Measurements from ENCODE around the gene BCAS1. TPM values are rescaled to one million over a fixed set of nuclear protein-coding genes. Genes with fewer than 3 reads are reported as not detected.
A peak's percentile ranks its signal among the peaks of the same experiment; 100 is the strongest.

BCAS1 gene
- total RNA-seq, 1 experiment from 2014 or later: not detected

DNA sequence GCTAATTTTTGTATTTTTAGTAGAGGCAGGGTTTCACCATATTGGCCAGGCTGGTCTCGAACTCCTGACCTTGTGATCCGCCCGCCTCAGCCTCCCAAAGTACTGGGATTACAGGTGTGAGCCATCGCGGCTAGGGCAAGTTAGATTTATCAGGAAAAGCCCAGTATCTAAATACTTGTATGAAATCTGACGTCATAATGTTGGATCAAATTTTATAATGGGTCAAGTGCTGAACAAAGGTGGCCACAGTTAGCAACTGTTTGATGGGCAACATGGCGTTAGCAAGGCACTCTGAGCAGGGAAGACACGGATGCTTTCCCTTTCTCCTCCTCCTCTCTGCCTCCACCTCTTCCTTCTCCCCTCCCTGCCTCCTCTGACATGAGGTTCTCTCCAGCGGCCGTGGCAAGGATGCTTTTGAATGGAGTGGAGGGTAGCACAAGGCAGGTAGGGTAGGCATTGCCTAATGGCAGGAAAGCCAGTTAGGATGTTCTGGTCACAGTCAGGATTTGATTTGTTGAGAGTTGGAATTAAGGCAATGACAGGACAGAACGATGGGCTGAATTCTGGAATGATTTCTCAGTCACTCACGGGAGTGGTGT, 149.6 kb downstream of the BCAS1 start:
- in situ Hi-C loops (cut with HindIII; ENCODE audit: low pct_unique_long_range_greater_than_20kb, low sequenced_read_pairs): loop anchor here (25.0 kb wide), 1 partner anchor 158 kb away; no protein-coding TSS in a partner anchor

DNA sequence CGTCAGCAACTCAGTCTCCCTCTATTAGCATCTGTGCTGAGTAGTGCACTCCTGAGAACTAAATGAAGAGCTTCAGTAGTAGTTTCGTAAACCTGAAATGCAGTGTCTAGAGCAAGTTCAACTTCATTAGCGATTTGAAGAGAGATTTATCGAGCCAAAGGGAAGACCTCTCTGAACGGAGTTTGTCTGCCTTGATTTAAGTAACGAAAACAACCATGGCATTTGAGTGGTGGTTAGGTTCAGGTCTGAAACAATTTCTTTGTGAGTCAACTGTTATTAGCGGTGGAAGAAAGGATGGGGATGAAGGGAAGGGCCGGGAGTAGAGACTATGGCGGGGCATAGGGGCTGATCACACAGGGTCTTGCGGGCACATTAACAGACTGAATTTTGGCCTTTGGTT, 150.5 kb downstream of the BCAS1 start:
- in situ Hi-C loops (cut with HindIII; ENCODE audit: low pct_unique_long_range_greater_than_20kb, low sequenced_read_pairs): loop anchor here (25.0 kb wide), 1 partner anchor 158 kb away; no protein-coding TSS in a partner anchor

More for the DNA sequence above, 149.6 kb downstream of the BCAS1 start:
- no peak for DNase-seq (ENCODE audit: low read depth, low spot score)

DNA sequence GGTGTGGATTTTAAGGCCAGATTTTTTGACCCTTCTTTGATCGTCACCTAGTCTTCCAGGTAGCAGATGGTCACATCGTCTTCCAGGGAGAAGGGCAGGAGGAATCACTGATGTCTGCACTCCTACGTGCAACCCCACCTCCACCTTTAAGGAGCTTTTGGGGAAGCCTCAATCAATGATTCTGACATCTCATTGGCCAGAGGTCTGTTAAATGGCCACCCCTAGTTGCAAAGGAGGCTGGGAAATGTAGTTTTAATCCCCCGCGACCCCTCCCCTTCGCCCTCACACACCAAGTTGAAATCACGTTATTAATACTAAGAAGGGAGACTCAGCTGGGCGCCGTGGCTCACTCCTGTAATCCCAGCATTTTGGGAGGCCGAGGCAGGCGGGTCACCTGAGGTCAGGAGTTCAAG, 151.4 kb downstream of the BCAS1 start:
- peak; percentile 42 for DNase-seq (ENCODE audit: low read depth, low spot score)

More for the DNA sequence above, 150.5 kb downstream of the BCAS1 start:
- DNase-seq (ENCODE audit: low read depth, low spot score): no peak

DNA sequence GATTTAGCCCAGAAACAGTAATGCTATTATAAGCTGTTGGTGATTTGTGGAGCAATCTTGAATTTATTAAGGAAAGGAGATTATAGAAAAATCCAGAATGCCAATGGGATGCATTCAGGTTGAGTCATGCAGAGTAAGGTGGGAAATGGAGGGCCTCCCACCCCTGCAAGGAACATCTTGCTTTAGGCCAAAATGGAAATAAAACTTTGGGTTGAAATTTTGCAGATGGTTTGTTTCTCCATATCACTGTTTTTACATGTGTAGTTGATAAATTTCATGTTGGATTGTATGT, 152.4 kb downstream of the BCAS1 start:
- in situ Hi-C loops (cut with HindIII; ENCODE audit: low pct_unique_long_range_greater_than_20kb, low sequenced_read_pairs): loop anchor here (25.0 kb wide), 1 partner anchor 156 kb away; no protein-coding TSS in a partner anchor
- no peak for DNase-seq (ENCODE audit: low read depth, low spot score)

More for the DNA sequence above, 151.4 kb downstream of the BCAS1 start:
- in situ Hi-C loops (cut with HindIII; ENCODE audit: low pct_unique_long_range_greater_than_20kb, low sequenced_read_pairs): loop anchor here (25.0 kb wide), 1 partner anchor 157 kb away; no protein-coding TSS in a partner anchor

DNA sequence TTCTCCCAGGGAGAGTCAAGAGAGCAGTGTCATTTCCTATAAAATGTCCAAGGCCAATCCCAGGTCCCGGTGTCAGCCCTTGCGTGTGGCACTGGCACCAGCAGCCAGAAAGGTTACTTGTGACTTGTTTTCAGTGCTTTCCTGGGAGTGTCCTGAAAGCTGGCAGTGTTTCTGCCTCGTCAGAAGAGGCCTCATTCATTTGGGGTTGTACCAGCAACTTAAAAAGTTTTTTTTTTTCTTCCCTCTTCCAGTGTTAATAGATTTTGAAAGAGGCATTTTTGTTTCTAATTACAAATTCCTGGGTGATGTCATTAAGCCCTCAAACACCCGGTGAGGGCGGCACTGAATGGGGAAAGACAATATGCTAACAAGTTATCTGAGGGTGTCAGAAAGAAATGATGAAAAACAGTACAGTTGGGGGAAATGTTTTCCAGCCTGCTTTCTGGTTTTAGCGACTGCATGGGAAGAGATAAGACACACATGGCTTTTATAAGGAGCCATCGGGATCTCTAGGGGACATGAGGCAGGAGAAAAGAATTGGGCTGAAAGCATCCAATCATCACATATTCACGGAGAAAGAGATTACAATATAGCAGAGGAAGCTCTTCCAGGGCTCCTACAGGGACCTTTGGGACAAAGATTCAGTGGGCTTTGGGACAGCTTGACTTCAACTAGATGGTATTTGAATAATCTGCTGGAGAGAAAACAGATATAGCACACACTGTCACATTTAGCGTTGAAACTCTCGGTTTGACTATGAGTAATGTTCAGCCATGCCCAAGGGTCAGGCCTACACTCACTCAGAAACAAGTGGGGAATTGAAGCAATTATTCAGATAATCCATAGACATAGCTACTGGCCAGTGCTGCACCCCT, 153.0 kb downstream of the BCAS1 start:
- in situ Hi-C loops (cut with HindIII; ENCODE audit: low pct_unique_long_range_greater_than_20kb, low sequenced_read_pairs): loop anchor here (25.0 kb wide), 1 partner anchor 155 kb away; no protein-coding TSS in a partner anchor
- peak; percentile 25 for DNase-seq (ENCODE audit: low read depth, low spot score)

DNA sequence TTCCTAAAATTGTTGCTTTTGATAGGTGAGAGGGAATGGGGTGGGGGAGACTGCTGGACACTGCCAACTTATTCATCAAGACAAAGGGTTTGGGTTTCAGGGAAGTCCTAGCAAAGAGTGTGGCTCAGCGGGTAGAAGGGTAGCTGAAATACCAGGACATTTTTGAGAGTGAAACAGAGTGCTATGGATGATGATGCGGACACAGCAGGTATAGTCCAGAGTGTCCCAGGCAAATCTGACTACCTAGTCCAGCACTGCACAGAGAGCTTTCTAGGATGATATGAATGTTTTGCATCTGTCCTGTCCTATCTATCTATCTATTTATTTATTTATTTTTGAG, 154.3 kb downstream of the BCAS1 start:
- DNase-seq (ENCODE audit: low read depth, low spot score): no peak
- in situ Hi-C loops (cut with HindIII; ENCODE audit: low pct_unique_long_range_greater_than_20kb, low sequenced_read_pairs): loop anchor here (25.0 kb wide), 1 partner anchor 154 kb away; no protein-coding TSS in a partner anchor

DNA sequence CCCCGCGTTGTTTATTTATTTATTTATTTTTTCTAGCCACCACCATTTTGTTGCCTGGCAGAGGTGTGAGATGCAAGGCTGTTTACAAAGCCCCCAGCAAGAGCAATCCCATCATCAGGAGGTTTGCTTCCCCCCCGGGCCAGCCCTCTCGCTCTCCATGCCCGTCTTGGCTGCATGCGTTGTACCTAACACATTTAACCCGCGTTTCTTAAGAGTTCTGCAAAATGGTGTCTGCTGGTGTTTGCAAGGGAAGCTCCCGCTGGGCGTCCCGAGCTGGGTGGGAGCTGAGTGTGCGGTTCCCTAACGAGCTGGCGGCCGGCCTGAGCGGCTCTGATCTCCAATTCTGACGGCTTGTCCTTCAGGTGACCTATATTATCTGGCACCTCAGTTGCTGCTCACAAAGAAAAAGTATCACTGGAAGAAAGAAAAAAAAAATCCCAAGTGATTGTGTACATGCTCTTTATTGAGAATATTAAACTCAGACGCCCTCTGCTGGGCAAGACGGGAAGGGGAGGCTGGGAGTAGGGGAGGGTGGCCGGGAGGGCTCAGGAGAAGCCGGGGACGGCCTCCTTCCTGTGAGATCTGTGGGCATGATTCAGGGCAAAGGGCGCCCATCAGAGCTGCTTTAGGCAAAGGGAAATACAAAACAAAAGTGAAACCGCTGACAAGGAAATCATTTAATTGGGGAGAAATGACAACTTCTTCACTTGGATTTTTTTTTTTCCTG, 154.8 kb downstream of the BCAS1 start:
- peak; percentile 94 for DNase-seq (ENCODE audit: low read depth, low spot score)
- in situ Hi-C loops (cut with HindIII; ENCODE audit: low pct_unique_long_range_greater_than_20kb, low sequenced_read_pairs): loop anchor here (25.0 kb wide), 1 partner anchor 153 kb away; no protein-coding TSS in a partner anchor

DNA sequence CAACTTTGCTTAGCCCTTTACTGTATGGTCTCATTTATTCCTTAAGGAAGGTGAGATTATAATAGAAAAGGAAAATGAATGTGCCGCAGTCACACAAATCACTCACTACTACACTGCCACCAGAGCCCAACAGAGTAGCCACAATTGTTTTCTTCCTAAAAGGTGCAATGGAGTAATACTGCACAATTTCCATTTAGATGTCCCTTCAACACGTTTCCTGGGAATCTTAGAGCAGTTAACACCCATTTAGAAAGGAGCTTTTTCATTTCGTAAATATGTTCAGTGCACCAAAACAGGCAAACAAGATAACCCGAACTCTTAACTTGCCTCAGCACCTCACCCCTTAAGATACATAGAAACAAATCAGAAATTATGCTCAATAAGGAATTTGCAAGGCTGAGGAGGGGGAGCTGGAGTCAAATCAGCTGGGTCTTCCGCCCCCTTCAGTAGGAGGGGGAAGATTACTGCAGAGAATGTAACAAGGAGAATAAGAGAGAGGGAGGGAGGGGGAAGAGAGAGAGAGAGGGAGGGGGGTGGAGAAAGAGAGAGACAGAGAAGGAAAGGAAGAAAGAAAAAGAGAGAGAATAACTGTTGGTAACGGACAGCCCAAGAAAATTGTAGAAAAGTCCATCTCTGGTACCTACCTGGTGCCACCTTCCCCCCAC, 155.5 kb downstream of the BCAS1 start:
- peak; percentile 57 for DNase-seq (ENCODE audit: low read depth, low spot score)

DNA sequence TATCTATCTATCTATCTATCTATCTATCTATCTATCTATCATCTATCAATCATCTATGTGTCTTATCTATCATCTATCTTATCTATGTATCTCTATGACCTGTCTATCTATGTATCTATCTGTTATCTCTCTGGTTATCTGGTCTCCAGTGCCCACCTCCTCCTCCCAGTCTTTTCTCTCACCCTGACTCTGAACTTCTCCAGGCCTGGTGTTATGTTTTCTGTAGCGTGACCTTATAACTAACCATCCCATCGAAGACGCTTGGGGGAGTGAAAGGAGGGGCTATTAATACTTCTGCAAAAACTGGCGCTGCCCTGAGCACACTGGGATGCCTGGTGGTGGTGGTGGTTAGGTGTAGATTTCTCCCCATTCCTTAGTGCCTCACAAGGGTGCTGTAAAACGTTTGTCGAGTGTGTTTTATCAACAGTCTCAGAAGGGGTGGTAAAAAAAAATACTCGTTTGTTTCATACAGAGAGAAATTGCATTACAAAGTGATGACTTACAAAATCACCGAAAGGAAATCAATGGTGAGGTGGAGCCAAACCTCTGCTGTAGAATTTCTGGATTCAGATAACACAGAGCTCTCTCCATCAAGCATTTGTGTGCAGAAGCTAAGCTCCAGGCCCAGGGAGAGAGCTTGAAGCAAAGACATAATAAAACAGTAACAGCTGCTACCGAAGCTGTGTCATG, 156.2 kb downstream of the BCAS1 start:
- in situ Hi-C loops (cut with HindIII; ENCODE audit: low pct_unique_long_range_greater_than_20kb, low sequenced_read_pairs): loop anchor here (25.0 kb wide), 1 partner anchor 152 kb away; no protein-coding TSS in a partner anchor
- DNase-seq (ENCODE audit: low read depth, low spot score): no peak

More for the DNA sequence above, 155.5 kb downstream of the BCAS1 start:
- in situ Hi-C loops (cut with HindIII; ENCODE audit: low pct_unique_long_range_greater_than_20kb, low sequenced_read_pairs): loop anchor here (25.0 kb wide), 1 partner anchor 153 kb away; no protein-coding TSS in a partner anchor

DNA sequence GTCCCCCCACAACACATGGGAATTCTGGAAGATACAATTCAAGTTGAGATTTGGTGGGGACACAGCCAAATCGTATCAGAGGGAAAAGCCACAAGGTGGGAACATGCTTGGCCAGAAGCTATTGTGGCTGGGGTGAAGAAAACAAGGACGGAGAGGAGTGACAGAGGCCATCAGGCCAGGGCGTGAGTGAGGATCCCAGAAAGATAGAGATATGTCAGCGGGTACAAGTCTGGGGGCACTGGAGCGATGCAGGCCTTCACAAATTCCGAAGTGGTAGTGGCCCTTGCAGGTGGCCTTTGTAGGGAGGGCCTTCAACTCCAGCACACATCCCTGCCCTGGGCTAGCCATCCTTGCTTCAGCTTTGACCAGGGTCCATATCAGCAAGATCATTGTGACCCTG, 159.1 kb downstream of the BCAS1 start:
- no peak for DNase-seq (ENCODE audit: low read depth, low spot score)
- in situ Hi-C loops (cut with HindIII; ENCODE audit: low pct_unique_long_range_greater_than_20kb, low sequenced_read_pairs): loop anchor here (25.0 kb wide), 1 partner anchor 149 kb away; no protein-coding TSS in a partner anchor

DNA sequence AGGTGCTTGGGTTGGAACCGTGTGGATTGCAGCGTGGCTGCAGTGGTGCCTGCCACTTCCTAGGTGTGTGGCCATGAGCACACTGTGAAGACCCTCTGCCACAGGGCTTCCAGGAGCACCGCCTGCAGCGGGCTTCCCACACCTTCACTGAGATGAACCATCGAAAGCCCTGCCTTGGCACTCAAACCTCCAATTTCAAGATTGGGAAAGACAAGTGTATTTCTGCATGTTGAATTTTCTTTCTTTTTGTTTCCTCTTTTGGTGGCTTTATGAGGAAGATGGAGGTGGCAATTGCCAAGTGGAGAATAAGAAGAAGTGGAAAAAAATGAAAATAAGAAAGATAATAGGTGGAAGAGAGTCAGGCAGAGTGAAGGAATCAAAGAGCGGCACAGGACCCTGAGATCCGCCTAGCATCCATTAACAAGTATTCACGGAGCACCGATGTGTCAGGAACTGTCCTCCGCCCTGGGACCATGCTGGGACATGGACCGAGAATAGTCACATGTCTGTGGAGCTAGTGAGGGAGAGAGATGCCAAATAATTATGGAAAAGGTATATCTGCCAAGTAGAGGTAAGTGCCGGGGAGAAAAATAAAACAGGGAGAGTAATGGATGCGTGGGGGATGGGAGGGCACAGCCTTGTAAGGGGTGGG, 159.9 kb downstream of the BCAS1 start:
- in situ Hi-C loops (cut with HindIII; ENCODE audit: low pct_unique_long_range_greater_than_20kb, low sequenced_read_pairs): loop anchor here (25.0 kb wide), 1 partner anchor 148 kb away; no protein-coding TSS in a partner anchor
- DNase-seq (ENCODE audit: low read depth, low spot score): no peak

DNA sequence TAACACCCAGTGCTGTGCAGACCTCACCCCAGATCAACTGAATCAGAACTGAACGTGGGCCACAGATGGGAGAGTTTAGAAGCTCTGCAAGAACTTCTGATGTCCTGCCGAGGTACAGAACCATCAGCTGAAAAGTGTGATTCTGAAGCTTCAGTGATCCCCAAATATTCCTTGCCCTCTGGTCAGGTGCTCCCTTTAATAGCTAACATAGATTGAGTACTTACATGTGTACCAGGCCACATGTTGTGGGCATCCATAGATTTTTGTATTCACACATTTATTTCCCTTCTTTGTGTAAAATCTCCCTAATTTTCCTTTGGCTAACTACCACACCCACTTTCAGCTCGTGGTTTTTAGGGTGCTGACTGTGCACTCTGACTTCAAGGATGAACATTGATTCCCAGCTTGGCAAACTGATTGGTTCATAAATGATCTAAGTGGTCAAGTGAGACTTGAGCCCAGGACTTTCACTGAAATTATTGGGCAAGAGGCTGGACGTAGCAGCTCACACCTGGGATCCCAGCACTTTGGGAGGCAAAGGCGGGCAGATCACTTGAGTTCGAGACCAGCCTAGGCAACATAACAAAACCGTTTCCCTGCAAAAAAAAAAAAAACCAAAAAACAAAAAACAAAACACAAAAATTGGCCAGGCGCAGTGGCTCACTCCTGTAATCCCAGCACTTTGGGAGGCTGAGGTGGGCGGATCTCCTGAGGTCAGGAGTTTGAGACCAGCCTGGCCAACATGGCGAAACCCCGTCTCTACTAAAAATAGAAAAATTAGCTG, 162.2 kb downstream of the BCAS1 start:
- no peak for DNase-seq (ENCODE audit: low read depth, low spot score)
- in situ Hi-C loops (cut with HindIII; ENCODE audit: low pct_unique_long_range_greater_than_20kb, low sequenced_read_pairs): loop anchor here (25.0 kb wide), 1 partner anchor 146 kb away; no protein-coding TSS in a partner anchor

DNA sequence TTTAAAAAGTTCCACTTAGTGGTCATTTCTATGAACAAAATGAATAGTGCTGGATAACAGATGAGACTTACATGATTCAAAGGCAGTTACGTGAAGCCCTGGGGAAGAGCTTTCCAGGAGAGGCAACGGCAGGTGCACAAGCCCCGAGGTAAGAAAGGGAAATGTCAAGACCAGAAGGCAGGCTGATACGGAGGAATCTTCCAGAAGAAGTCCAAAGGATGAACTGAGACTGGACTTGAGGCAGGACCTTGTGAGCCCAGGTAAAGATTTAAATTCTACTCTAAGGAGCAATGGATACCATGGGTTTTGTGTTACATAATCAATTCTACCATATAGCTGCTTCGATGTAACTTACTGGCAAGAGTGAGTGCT, 164.6 kb downstream of the BCAS1 start:
- in situ Hi-C loops (cut with HindIII; ENCODE audit: low pct_unique_long_range_greater_than_20kb, low sequenced_read_pairs): loop anchor here (25.0 kb wide), 1 partner anchor 144 kb away; no protein-coding TSS in a partner anchor
- DNase-seq (ENCODE audit: low read depth, low spot score): no peak

DNA sequence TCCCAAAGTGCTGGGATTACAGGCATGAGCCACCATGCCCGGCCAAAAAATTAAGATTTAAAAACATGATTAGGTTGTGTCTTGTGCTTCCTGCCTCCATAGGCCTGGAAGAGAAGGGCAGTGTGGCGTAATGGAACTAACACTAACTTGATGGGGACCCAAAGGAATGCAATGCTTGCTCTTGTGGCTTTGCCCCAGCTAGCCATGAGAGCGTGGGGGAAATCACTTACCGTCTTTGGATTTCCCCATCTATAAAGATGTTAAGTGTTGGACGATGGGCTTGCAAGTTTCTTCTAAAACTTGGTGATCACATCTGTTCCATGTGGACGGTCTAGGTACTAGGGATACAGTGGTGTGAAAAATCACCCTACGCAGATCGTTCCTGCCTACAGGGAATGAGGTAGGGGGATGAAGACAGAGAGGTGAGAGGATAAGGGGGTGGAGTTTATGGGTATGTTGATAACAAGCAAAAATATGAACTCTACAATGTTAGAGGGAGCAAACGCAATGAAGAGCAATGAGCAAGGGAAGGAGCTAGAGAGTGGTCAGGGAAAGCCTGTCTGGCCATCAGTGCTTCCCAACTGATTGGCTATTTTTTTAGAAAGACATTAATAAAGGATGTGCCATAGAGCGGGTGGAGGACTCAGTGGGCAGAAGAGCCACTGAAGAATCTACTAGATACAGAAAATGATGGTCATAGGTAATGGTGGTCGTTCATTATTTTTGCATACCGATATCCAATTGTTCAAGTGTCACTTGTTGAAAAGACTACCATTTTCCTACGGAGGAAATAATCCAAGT, 165.2 kb downstream of the BCAS1 start:
- in situ Hi-C loops (cut with HindIII; ENCODE audit: low pct_unique_long_range_greater_than_20kb, low sequenced_read_pairs): loop anchor here (25.0 kb wide), 1 partner anchor 143 kb away; no protein-coding TSS in a partner anchor
- DNase-seq (ENCODE audit: low read depth, low spot score): no peak

DNA sequence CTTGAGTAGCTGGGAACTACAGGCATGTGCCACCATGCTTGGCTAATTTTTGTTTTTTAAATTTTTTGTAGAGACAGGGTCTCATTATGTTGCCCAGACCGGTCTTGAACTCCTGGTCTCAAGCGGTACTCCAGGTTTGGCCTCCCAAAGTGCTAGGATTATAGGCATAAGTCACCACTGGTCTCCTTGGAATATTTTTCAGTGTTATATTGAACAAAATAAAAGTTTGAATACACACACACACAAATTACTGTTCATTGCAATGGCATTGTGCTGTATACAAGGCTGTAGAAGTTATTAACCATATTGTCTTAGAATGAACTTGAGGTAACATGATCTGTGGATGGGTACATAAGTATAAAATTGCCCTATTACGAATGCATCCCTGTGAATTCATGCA, 166.1 kb downstream of the BCAS1 start:
- in situ Hi-C loops (cut with HindIII; ENCODE audit: low pct_unique_long_range_greater_than_20kb, low sequenced_read_pairs): loop anchor here (25.0 kb wide), 1 partner anchor 142 kb away; no protein-coding TSS in a partner anchor

More for the DNA sequence above, 166.1 kb downstream of the BCAS1 start:
- no peak for DNase-seq (ENCODE audit: low read depth, low spot score)

Measured in SK-MEL-5 (cell line).